Cerebellar nuclear complex (tissue), 1 donor: ENCODE data around the gene MYB.
"Not testable (repeated sequence)": the region's sequence is repeated elsewhere in the genome, so short reads cannot be mapped to it uniquely, and the experiment has no call there.

Source experiments
- DNase-seq, 2 experiments: peaks; one replicate each; lab custom pipeline; 2025; lab: John Stamatoyannopoulos, UW

MYB gene

GRCh38 chr6:135222623-135223022, 41.5 kb downstream of the MYB start:
- no peak for DNase-seq

- DNase-seq, result no peak
These were observed 43.0 kb downstream of the MYB start for GRCh38 chr6:135224037-135224647.

- DNase-seq, result no peak
These were observed 44.8 kb downstream of the MYB start for GRCh38 chr6:135225911-135226310.

- DNase-seq, result no peak
These were observed 45.4 kb downstream of the MYB start for GRCh38 chr6:135226537-135226936.

GRCh38 chr6:135227349-135227748, 46.2 kb downstream of the MYB start:
- DNase-seq, result no peak

GRCh38 chr6:135227758-135228157, 46.6 kb downstream of the MYB start:
- no peak for DNase-seq

GRCh38 chr6:135228486-135228885, 47.4 kb downstream of the MYB start:
- DNase-seq, result no peak

GRCh38 chr6:135229996-135230395, 48.9 kb downstream of the MYB start:
- no peak for DNase-seq

- no peak for DNase-seq
These were observed 49.8 kb downstream of the MYB start for GRCh38 chr6:135230711-135231468.

- no peak for DNase-seq
These were observed 50.3 kb downstream of the MYB start for GRCh38 chr6:135231469-135231844.

GRCh38 chr6:135233686-135234491, 52.8 kb downstream of the MYB start:
- no peak for DNase-seq

GRCh38 chr6:135234492-135234780, 53.3 kb downstream of the MYB start:
- DNase-seq, result no peak

GRCh38 chr6:135235716-135236115, 54.6 kb downstream of the MYB start:
- DNase-seq, result no peak

- no peak for DNase-seq
These were observed 55.2 kb downstream of the MYB start for GRCh38 chr6:135236319-135236718.

- no peak for DNase-seq
These were observed 55.6 kb downstream of the MYB start for GRCh38 chr6:135236732-135237131.

- DNase-seq, result no peak
These were observed 59.6 kb downstream of the MYB start for GRCh38 chr6:135240711-135241110.

- no peak for DNase-seq
These were observed 63.0 kb downstream of the MYB start for GRCh38 chr6:135243871-135244796.

- no peak for DNase-seq
These were observed 63.7 kb downstream of the MYB start for GRCh38 chr6:135244805-135245204.

- not testable (repeated sequence) for DNase-seq
These were observed 65.4 kb downstream of the MYB start for GRCh38 chr6:135246412-135247012.

- DNase-seq, result no peak
These were observed 69.1 kb downstream of the MYB start for GRCh38 chr6:135250234-135250633.

GRCh38 chr6:135250751-135251497, 69.8 kb downstream of the MYB start:
- no peak for DNase-seq
